HepG2 (cell line): ENCODE results near the gene TBC1D1. TPM values are rescaled to one million over a fixed set of nuclear protein-coding genes. Genes with fewer than 3 reads are reported as not detected.

Experiments used
- AFF4 ChIP-seq: sonication (generic); formaldehyde crosslinking; IDR thresholded peaks from 2 replicates; pipeline ENCODE4 v1.4.0; 2020; ENCODE audit warnings: missing genetic modification reagents
- CBX5 ChIP-seq: sonication (generic); formaldehyde crosslinking; IDR thresholded peaks from 2 replicates; pipeline ENCODE4 v1.4.0; 2020; ENCODE audit warnings: missing genetic modification reagents, borderline replicate concordance
- FOXK2 ChIP-seq: fragments of 450-650 bp; IDR thresholded peaks from 2 replicates; pipeline ENCODE4 v1.6.1; 2016
- MIER2 ChIP-seq: IDR thresholded peaks from 2 replicates; pipeline ENCODE4 v1.6.1; 2016; ENCODE audit warnings: missing biosample characterization, missing genetic modification reagents
- PHF21A ChIP-seq: sonication (generic); formaldehyde crosslinking; IDR thresholded peaks from 2 replicates; pipeline ENCODE4 v1.5.0; 2020; ENCODE audit warnings: mild to moderate bottlenecking, missing genetic modification reagents
- PRPF4 ChIP-seq: fragments of 200-400 bp; formaldehyde crosslinking; IDR thresholded peaks from 2 replicates; pipeline ENCODE4 v1.6.1; 2016; ENCODE audit warnings: low read length, low read depth; ENCODE audit not compliant: poor library complexity, severe bottlenecking
- ZC3H13 ChIP-seq: sonication (generic); formaldehyde crosslinking; IDR thresholded peaks from 2 replicates; pipeline ENCODE4 v1.8.1; 2023; ENCODE audit warnings: mild to moderate bottlenecking, missing genetic modification reagents, moderate library complexity
- ZFP90 ChIP-seq: sonication (generic); formaldehyde crosslinking; IDR thresholded peaks from 2 replicates; pipeline ENCODE4 v1.8.0; 2022; ENCODE audit warnings: missing genetic modification reagents, mild to moderate bottlenecking, inconsistent platforms, borderline replicate concordance
- ZNF496 ChIP-seq: sonication (generic); formaldehyde crosslinking; IDR thresholded peaks from 2 replicates; pipeline ENCODE4 v1.8.1; 2023; ENCODE audit warnings: mild to moderate bottlenecking, moderate library complexity, missing genetic modification reagents; ENCODE audit not compliant: insufficient replicate concordance
- polyA plus RNA-seq, 8 experiments: library from polyadenylated mRNA; depleted of rRNA in 3 of 8; stranded (reverse) in 7 of 8; unstranded in 1 of 8; fragments of >200 nt; fragmentation: Illumina TruSeq in 4 of 8; extraction: Trizol in 4 of 8; gene quantifications; 2 replicates each; pipeline versions ENCODE4 v1.2.1 to v1.2.3, GENCODE V29; 2011 to 2016; ENCODE audit warnings: low read depth in 4 of 8, missing spikeins in 1 of 8, mixed read lengths in 1 of 8; ENCODE audit not compliant: insufficient read depth in 1 of 8
- total RNA-seq, 5 experiments: library from RNA; depleted of rRNA; stranded (reverse); fragments of >200 nt; fragmentation: Illumina TruSeq; extraction: Trizol; gene quantifications; 2 replicates each; pipeline ENCODE4 v1.2.3, GENCODE V29; 2016; ENCODE audit warnings: low read depth in 1 of 5

TBC1D1 gene
- total and polyA plus RNA-seq, 2 of the 13 experiments (the other 11 are each of a cell fraction or from before 2014, with no cell fraction given), result 37.3 to 62.8 TPM

DNA sequence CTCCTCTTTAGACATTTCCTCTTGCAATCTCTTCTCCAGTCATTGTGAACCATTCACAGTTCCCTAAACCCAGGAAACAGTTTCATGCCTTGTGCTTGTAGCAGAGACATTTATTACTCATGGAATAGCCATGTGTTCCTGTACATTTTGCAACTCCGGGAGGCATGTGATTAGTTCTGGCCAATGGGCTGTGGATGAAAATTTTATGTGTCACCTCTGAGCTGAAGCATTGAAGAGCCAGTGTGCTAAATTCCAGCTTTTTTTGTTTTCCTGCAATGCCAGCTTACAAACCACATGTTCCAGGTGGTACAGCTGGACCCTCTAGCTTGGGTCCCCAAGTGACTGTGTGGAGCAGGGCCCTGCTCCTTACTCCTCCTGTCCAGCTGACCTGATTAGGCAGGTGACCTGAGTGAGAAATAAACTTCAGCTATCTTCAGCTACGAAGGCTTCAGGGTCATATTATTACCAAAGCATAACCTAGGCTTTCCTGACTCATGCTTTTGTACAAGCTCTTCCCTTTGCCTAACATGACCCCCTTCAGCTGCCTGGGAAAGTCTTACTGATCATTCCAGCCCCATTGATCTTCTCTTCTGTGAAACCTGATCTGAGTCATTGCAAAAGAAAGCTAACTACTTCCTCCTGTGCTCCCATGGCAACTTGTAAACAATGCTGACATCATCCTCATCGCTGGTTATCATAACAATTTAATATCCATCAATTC is 269.8 kb downstream of the TBC1D1 start (continued):
- TF ChIP-seq AFF4 (CRISPR knock-in tag) (peak; percentile 53; the same call in 1 of the 2 replicates), ZNF496 (CRISPR knock-in tag) (no peak), PRPF4 (no peak), PHF21A (CRISPR knock-in tag) (peak; percentile 87), ZC3H13 (CRISPR knock-in tag) (no peak), ZFP90 (CRISPR knock-in tag) (no peak), FOXK2 (no peak), MIER2 (CRISPR knock-in tag) (peak; percentile 83; the same call in 1 of the 2 replicates), CBX5 (CRISPR knock-in tag) (peak; percentile 85)
